Caco-2 (cell line): ENCODE data around the gene CALCB. TPM values are rescaled to one million over a fixed set of nuclear protein-coding genes. Genes with fewer than 3 reads are reported as not detected.

Experiments used
- BruUV-seq: library from RNA; stranded (reverse); fragments of 400-500 nt; replicated peaks from 2 replicates; lab custom pipeline; 2021; lab: Mats Ljungman, UMichigan
- CTCF ChIA-PET: fragments of 300-600 bp; sonication (Branson Sonifier 250); formaldehyde crosslinking; loops from one replicate; lab custom pipeline; 2022; ENCODE audit warnings: antibody characterized with exemption; lab: Charles Lee
- POLR2A ChIA-PET: fragments of 300-600 bp; sonication (Branson Sonifier 250); formaldehyde crosslinking; loops from one replicate; lab custom pipeline; 2022; ENCODE audit warnings: antibody characterized with exemption; lab: Charles Lee
- DNase-seq, 2 experiments: peaks; one replicate each; pipeline versions ENCODE4 v3.0.0 to v3.0.0-alpha.2; 2020 to 2022
- H3K27me3 ChIP-seq: replicated peaks from 2 replicates; pipeline ENCODE4 v1.6.0; 2011; ENCODE audit warnings: low read length; ENCODE audit not compliant: control insufficient read depth, insufficient read depth
- H3K36me3 ChIP-seq: 2 replicates; pipeline ENCODE4 v1.5.1; 2011; ENCODE audit warnings: low read length; ENCODE audit not compliant: control insufficient read depth, insufficient read depth
- H3K4me1 ChIP-seq: fragments of 250-450 bp; sonication (Bioruptor Pico); 2 replicates; pipeline ENCODE4 v1.5.1; 2020; ENCODE audit warnings: mild to moderate bottlenecking
- H3K4me3 ChIP-seq: 2 replicates; pipeline ENCODE4 v1.5.1; 2011; ENCODE audit warnings: low read depth, mild to moderate bottlenecking, control low read depth, low read length
- H3K9me3 ChIP-seq: fragments of 250-450 bp; sonication (Bioruptor Pico); 2 replicates; pipeline ENCODE4 v1.5.1; 2020; ENCODE audit warnings: mild to moderate bottlenecking, moderate library complexity
- H3K27ac Mint-ChIP-seq: one replicate; pipeline ENCODE4 v1.8.0; 2022; ENCODE audit warnings: mixed read lengths; ENCODE audit not compliant: unreplicated experiment
- H3K27me3 Mint-ChIP-seq: one replicate; pipeline ENCODE4 v1.8.0; 2022; ENCODE audit warnings: mixed read lengths; ENCODE audit not compliant: insufficient read depth, unreplicated experiment
- H3K36me3 Mint-ChIP-seq: one replicate; pipeline ENCODE4 v1.8.0; 2022; ENCODE audit warnings: mild to moderate bottlenecking, mixed read lengths; ENCODE audit not compliant: insufficient read depth, unreplicated experiment
- H3K4me1 Mint-ChIP-seq: one replicate; pipeline ENCODE4 v1.8.0; 2022; ENCODE audit warnings: low read depth, mixed read lengths; ENCODE audit not compliant: unreplicated experiment
- H3K4me3 Mint-ChIP-seq: one replicate; pipeline ENCODE4 v1.8.0; 2022; ENCODE audit warnings: mild to moderate bottlenecking, moderate library complexity, mixed read lengths; ENCODE audit not compliant: unreplicated experiment
- H3K9me3 Mint-ChIP-seq: one replicate; pipeline ENCODE4 v1.8.0; 2022; ENCODE audit warnings: mixed read lengths; ENCODE audit not compliant: unreplicated experiment
- CTCF ChIP-seq, 2 experiments: fragments of 200-600 bp in 1 of 2; IDR thresholded peaks; 1 replicate in 1 of 2; 2 replicates in 1 of 2; pipeline versions ENCODE4 v1.5.1 to v1.8.0; 2011 to 2022; ENCODE audit warnings: antibody characterized with exemption in 1 of 2, control low read depth in 1 of 2, inconsistent platforms in 1 of 2, low read depth in 1 of 2, low read length in 1 of 2, mild to moderate bottlenecking in 1 of 2, moderate library complexity in 1 of 2; ENCODE audit not compliant: insufficient read depth in 1 of 2, severe bottlenecking in 1 of 2, unreplicated experiment in 1 of 2
- intact Hi-C: fragments of 100-400 bp; cut with micrococcal nuclease; formaldehyde crosslinking; loops from one replicate; pipeline ENCODE4 v1.10.0; 2022; ENCODE audit not compliant: unreplicated experiment
- total RNA-seq: library from RNA; stranded (reverse); gene quantifications from 2 replicates; pipeline ENCODE4 v1.2.3, GENCODE V29; 2022

The CALCB gene
- total RNA-seq, 1 experiment from 2014 or later = not detected

- POLR2A ChIA-PET = no interaction called here
- Mint-ChIP-seq H3K4me3 (no peak overlapping the region), H3K36me3 (no peaks in the 10 kb centered on the region), H3K27ac (no peak overlapping the region), H3K27me3 (peaks cover 8% of the 10 kb centered on the region), H3K4me1 (no peaks in the 10 kb centered on the region), H3K9me3 (no peaks in the 10 kb centered on the region)
- DNase-seq = no peak
- intact Hi-C loops = no loop called here
- Histone ChIP-seq H3K9me3 (no peaks in the 10 kb centered on the region), H3K4me1 (no peaks in the 10 kb centered on the region), H3K36me3 (no peaks in the 10 kb centered on the region), H3K4me3 (no peak overlapping the region), H3K27me3 (no peaks in the 10 kb centered on the region)
- BruUV-seq = no TSS peak
- TF ChIP-seq CTCF (IDR thresholded peaks at IDR 0.05; ENCODE audit: insufficient read depth in 1 of 2, low read depth in 1 of 2, low read length in 1 of 2, severe bottlenecking in 1 of 2, unreplicated experiment in 1 of 2) = no peak
- CTCF ChIA-PET = no interaction called here
Observed at GRCh38 chr11:15117751-15118150, 44.4 kb downstream of the CALCB start.

- CTCF ChIA-PET = no interaction called here
- H3K9me3 Mint-ChIP-seq = no peaks in the 10 kb centered on the region
- H3K27ac Mint-ChIP-seq = no peak overlapping the region
- peaks cover 11% of the 10 kb centered on the region for H3K27me3 Mint-ChIP-seq
- intact Hi-C loops = no loop called here
- Histone ChIP-seq H3K36me3 (no peaks in the 10 kb centered on the region), H3K4me3 (no peak overlapping the region), H3K9me3 (no peaks in the 10 kb centered on the region), H3K4me1 (no peaks in the 10 kb centered on the region), H3K27me3 (no peaks in the 10 kb centered on the region)
- H3K4me3 Mint-ChIP-seq = no peak overlapping the region
- DNase-seq = no peak
- POLR2A ChIA-PET = no interaction called here
- no peak for TF ChIP-seq CTCF (IDR thresholded peaks at IDR 0.05; ENCODE audit: insufficient read depth in 1 of 2, low read depth in 1 of 2, low read length in 1 of 2, severe bottlenecking in 1 of 2, unreplicated experiment in 1 of 2)
- no TSS peak for BruUV-seq
- no peaks in the 10 kb centered on the region for H3K4me1 Mint-ChIP-seq
- H3K36me3 Mint-ChIP-seq = no peaks in the 10 kb centered on the region
Observed at GRCh38 chr11:15118431-15118830, 45.0 kb downstream of the CALCB start.

GRCh38 chr11:15119352-15119751, 46.0 kb downstream of the CALCB start:
- DNase-seq = no peak
- no peaks in the 10 kb centered on the region for H3K4me1 ChIP-seq
- ChIA-PET POLR2A (no interaction called here), CTCF (no interaction called here)
- Mint-ChIP-seq H3K27me3 (peaks cover 11% of the 10 kb centered on the region), H3K4me3 (no peak overlapping the region), H3K4me1 (no peaks in the 10 kb centered on the region), H3K27ac (no peak overlapping the region), H3K36me3 (no peaks in the 10 kb centered on the region), H3K9me3 (no peaks in the 10 kb centered on the region)
- TF ChIP-seq CTCF (IDR thresholded peaks at IDR 0.05; ENCODE audit: insufficient read depth in 1 of 2, low read depth in 1 of 2, low read length in 1 of 2, severe bottlenecking in 1 of 2, unreplicated experiment in 1 of 2) = no peak
- no peaks in the 10 kb centered on the region for H3K9me3 ChIP-seq
- no peaks in the 10 kb centered on the region for H3K36me3 ChIP-seq
- intact Hi-C loops = no loop called here
- no peak overlapping the region for H3K4me3 ChIP-seq
- no TSS peak for BruUV-seq
- no peaks in the 10 kb centered on the region for H3K27me3 ChIP-seq
